HL-60 (cell line): ENCODE measurements around the gene FAM200A.

ENCODE experiments used
- DNase-seq, 2 experiments: peaks; one replicate each; pipeline ENCODE4 v3.0.0-alpha.2; 2010 to 2020; ENCODE audit warnings: low read depth in 1 of 2, low spot score in 1 of 2
- H3K27ac ChIP-seq: fragments of 250-450 bp; sonication (Bioruptor Pico); replicated peaks from 2 replicates; pipeline ENCODE4 v1.5.1; 2020; ENCODE audit warnings: mild to moderate bottlenecking, moderate library complexity
- H3K27me3 ChIP-seq: fragments of 250-450 bp; sonication (Bioruptor Pico); 2 replicates; pipeline ENCODE4 v1.5.1; 2021; ENCODE audit warnings: mild to moderate bottlenecking, moderate library complexity; ENCODE audit not compliant: insufficient read depth, poor library complexity, severe bottlenecking
- H3K4me3 ChIP-seq: replicated peaks from 2 replicates; pipeline ENCODE4 v1.5.1; 2011; ENCODE audit warnings: mild to moderate bottlenecking, control low read depth, low read length; ENCODE audit not compliant: insufficient read depth
- CTCF ChIP-seq: IDR thresholded peaks from one replicate; pipeline ENCODE4 v1.5.1; 2011; ENCODE audit warnings: low read length, control low read depth, inconsistent platforms; ENCODE audit not compliant: insufficient read depth
- GABPA ChIP-seq: IDR thresholded peaks from 2 replicates; pipeline ENCODE4 v1.6.1; 2012; ENCODE audit warnings: low read depth
- POLR2AphosphoS5 ChIP-seq: IDR thresholded peaks from 2 replicates; pipeline ENCODE4 v1.6.1; 2012; ENCODE audit warnings: low read depth
- SPI1 ChIP-seq: IDR thresholded peaks from 2 replicates; pipeline ENCODE4 v1.6.1; 2012; ENCODE audit warnings: low read depth, mild to moderate bottlenecking, borderline replicate concordance
- long read RNA-seq: library from polyadenylated mRNA; unstranded; transcript quantifications from one replicate; pipeline ENCODE4 v2.0.0, GENCODE V29; 2020
- TF ChIP-seq, protein P1 (sequence below): IDR thresholded peaks from 2 replicates; pipeline ENCODE4 v1.6.1; 2012; ENCODE audit warnings: low read depth; ENCODE audit not compliant: insufficient replicate concordance

FAM200A gene
- long read RNA-seq, transcript FAM200A-202 (2 exons, 2,480 nt): major isoform, 14 of 28 reads
- long read RNA-seq, partial matches to known transcripts: 0 of 28 reads
- long read RNA-seq, other reads (novel, unspliced or antisense): 13 of 28 reads

DNA sequence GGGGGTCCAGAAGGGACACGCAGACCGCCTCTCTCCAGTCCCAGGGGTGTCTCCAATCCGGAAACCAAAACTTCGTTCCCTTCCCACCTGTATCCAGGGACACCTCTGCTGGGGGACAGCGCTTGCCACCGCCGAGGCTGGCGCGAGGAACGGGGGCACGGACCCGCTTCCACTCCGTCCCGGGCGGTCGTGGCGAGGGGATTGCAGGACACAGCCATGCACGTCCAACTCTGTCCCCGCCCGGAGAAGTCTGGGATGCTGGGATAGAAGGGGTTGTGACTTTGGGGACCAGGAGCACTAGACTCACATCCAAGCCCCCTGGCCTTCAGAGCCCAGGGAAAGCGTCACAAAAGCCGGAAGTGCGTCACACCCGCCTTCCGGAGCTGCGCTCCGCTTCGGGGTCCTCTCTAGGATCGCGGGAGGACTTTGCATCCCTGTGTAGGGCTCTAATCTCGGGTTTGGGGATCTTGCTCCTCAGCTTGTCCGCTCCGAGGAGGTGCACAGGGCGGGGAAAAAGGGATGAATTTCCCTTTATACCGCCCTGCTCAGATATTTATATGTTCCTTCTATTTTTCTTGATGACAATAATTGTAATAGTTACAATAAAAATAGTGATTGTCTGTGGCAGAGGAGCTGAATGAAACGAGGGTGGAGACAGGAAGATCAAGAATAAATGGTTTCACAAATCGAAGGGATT lies at the start of gene FAM200A:
Gene FAM200A (minus strand): TSS at position 348 of the 697 bp plus-strand sequence. CDS start 3,707 bp downstream, outside the sequence.
- H3K4me3 ChIP-seq: peak within 1 kb of the TSS; percentile 63
- peak; percentile 81 to 90 for DNase-seq
- peak within 1 kb of the TSS; percentile 76 for H3K27ac ChIP-seq
- H3K27me3 ChIP-seq: no peaks in the 10 kb centered on the region
- TF ChIP-seq POLR2AphosphoS5 (peak; percentile 86), CTCF (no peak), SPI1 (no peak; the same call in 1 of the 2 replicates), GABPA (peak; percentile 98)
- TF ChIP-seq, protein P1, sequence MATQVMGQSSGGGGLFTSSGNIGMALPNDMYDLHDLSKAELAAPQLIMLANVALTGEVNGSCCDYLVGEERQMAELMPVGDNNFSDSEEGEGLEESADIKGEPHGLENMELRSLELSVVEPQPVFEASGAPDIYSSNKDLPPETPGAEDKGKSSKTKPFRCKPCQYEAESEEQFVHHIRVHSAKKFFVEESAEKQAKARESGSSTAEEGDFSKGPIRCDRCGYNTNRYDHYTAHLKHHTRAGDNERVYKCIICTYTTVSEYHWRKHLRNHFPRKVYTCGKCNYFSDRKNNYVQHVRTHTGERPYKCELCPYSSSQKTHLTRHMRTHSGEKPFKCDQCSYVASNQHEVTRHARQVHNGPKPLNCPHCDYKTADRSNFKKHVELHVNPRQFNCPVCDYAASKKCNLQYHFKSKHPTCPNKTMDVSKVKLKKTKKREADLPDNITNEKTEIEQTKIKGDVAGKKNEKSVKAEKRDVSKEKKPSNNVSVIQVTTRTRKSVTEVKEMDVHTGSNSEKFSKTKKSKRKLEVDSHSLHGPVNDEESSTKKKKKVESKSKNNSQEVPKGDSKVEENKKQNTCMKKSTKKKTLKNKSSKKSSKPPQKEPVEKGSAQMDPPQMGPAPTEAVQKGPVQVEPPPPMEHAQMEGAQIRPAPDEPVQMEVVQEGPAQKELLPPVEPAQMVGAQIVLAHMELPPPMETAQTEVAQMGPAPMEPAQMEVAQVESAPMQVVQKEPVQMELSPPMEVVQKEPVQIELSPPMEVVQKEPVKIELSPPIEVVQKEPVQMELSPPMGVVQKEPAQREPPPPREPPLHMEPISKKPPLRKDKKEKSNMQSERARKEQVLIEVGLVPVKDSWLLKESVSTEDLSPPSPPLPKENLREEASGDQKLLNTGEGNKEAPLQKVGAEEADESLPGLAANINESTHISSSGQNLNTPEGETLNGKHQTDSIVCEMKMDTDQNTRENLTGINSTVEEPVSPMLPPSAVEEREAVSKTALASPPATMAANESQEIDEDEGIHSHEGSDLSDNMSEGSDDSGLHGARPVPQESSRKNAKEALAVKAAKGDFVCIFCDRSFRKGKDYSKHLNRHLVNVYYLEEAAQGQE: peak; percentile 31

- Histone ChIP-seq H3K27ac (no peak overlapping the region), H3K4me3 (no peak overlapping the region), H3K27me3 (no peaks in the 10 kb centered on the region)
- no peak for DNase-seq
- TF ChIP-seq SPI1 (no peak), CTCF (no peak), POLR2AphosphoS5 (no peak), GABPA (no peak)
- TF ChIP-seq, protein P1: no peak
Observed at GRCh38 chr7:99599836-99600235, 47.9 kb upstream of the FAM200A start.

- H3K27ac ChIP-seq: no peak within 1 kb of the TSS
- TF ChIP-seq, protein P1: no peak
- TF ChIP-seq CTCF (no peak), GABPA (no peak), SPI1 (no peak), POLR2AphosphoS5 (no peak)
- no peak for DNase-seq
- H3K27me3 ChIP-seq: no peaks in the 10 kb centered on the region
- H3K4me3 ChIP-seq: no peak within 1 kb of the TSS
Observed at GRCh38 chr7:99597762-99598501, 46.0 kb upstream of the FAM200A start, which contains the start of gene TMEM225B. Gene TMEM225B (plus strand): TSS chr7:99598267. CDS start chr7:99604389, 6,122 bp downstream.
